CD4-positive, CD25-positive, alpha-beta regulatory T cell (primary cell): ENCODE data around the gene CAPN5. TPM values are rescaled to one million over a fixed set of nuclear protein-coding genes. Genes with fewer than 3 reads are reported as not detected.

Experiments used
- ATAC-seq, 2 donors: fragments of 150-1000 bp; cut with Tn5 transposase; one replicate each; pipeline ENCODE4 v1.10.0; 2021; ENCODE audit warnings: low read depth in 2 of 2, moderate number of reproducible peaks in 2 of 2, moderate library complexity in 1 of 2
- DNase-seq, 3 donors: peaks; one replicate each; pipeline versions ENCODE4 v3.0.0 to v3.0.0-alpha.2; 2012 to 2022; ENCODE audit warnings: mixed read lengths in 1 of 3
- H3K27ac ChIP-seq: one replicate; pipeline ENCODE4 v1.7.0; 2013; ENCODE audit warnings: mild to moderate bottlenecking, low read length; ENCODE audit not compliant: insufficient read depth, poor library complexity, severe bottlenecking
- H3K27me3 ChIP-seq: one replicate; pipeline ENCODE4 v1.7.0; 2013; ENCODE audit warnings: low read length; ENCODE audit not compliant: control insufficient read depth, insufficient read depth
- H3K36me3 ChIP-seq: one replicate; pipeline ENCODE4 v1.7.0; 2013; ENCODE audit warnings: mild to moderate bottlenecking, low read length, moderate library complexity; ENCODE audit not compliant: control insufficient read depth, insufficient read depth
- H3K4me1 ChIP-seq: 2 replicates; pipeline ENCODE4 v1.7.0; 2013; ENCODE audit warnings: mild to moderate bottlenecking, low read length; ENCODE audit not compliant: insufficient read depth, control insufficient read depth, poor library complexity, severe bottlenecking
- H3K4me3 ChIP-seq: one replicate; pipeline ENCODE4 v1.7.0; 2013; ENCODE audit warnings: low read depth, mild to moderate bottlenecking, low read length, moderate library complexity
- H3K9me3 ChIP-seq, 2 experiments: 1 replicate in 1 of 2; 2 replicates in 1 of 2; pipeline ENCODE4 v1.7.0; 2013; ENCODE audit warnings: low read length in 2 of 2, mild to moderate bottlenecking in 1 of 2, moderate library complexity in 1 of 2; ENCODE audit not compliant: control insufficient read depth in 2 of 2
- H3K27ac Mint-ChIP-seq, 3 donors: one replicate each; pipeline ENCODE4 v1.8.0; 2020 to 2022; ENCODE audit warnings: mild to moderate bottlenecking in 3 of 3, mixed read lengths in 3 of 3, moderate library complexity in 2 of 3
- H3K27me3 Mint-ChIP-seq: one replicate; pipeline ENCODE4 v1.8.0; 2022; ENCODE audit warnings: mild to moderate bottlenecking, mixed read lengths
- H3K36me3 Mint-ChIP-seq: one replicate; pipeline ENCODE4 v1.8.0; 2020; ENCODE audit warnings: mixed read lengths
- H3K4me1 Mint-ChIP-seq, 4 donors: one replicate each; pipeline ENCODE4 v1.8.0; 2020 to 2022; ENCODE audit warnings: mixed read lengths in 4 of 4, mild to moderate bottlenecking in 1 of 4
- H3K4me3 Mint-ChIP-seq, 4 donors: one replicate each; pipeline ENCODE4 v1.8.0; 2020 to 2022; ENCODE audit warnings: mild to moderate bottlenecking in 4 of 4, mixed read lengths in 4 of 4, moderate library complexity in 3 of 4
- H3K9me3 Mint-ChIP-seq, 7 donors: one replicate each; pipeline ENCODE4 v1.8.0; 2020 to 2022; ENCODE audit warnings: mixed read lengths in 7 of 7, mild to moderate bottlenecking in 3 of 7, moderate library complexity in 2 of 7
- polyA plus RNA-seq, 4 donors: library from polyadenylated mRNA; unstranded; fragments of 300-500 nt; fragmentation: Illumina TruSeq; gene quantifications; one replicate each; pipeline ENCODE4 v1.2.3, GENCODE V29; 2021
- total RNA-seq: library from RNA; stranded (reverse); gene quantifications from one replicate; pipeline ENCODE4 v1.2.3, GENCODE V29; 2022

Gene CAPN5
- total and polyA plus RNA-seq, 5 donors from 2014 or later = 0.74 to 2.8 (median 1.2) TPM

- DNase-seq = no peak
- Histone ChIP-seq H3K36me3 (no peaks in the 10 kb centered on the region), H3K4me3 (no peak overlapping the region), H3K9me3 (no peaks in the 10 kb centered on the region), H3K4me1 (peaks cover 4% of the 10 kb centered on the region), H3K27me3 (peaks cover 8% of the 10 kb centered on the region), H3K27ac (no peak overlapping the region)
- Mint-ChIP-seq H3K27ac (no peak overlapping the region), H3K9me3 (no peaks in the 10 kb centered on the region), H3K36me3 (no peaks in the 10 kb centered on the region), H3K27me3 (peaks cover 12% of the 10 kb centered on the region), H3K4me3 (no peak overlapping the region), H3K4me1 (peaks cover 0 to 6% (median 3%) of the 10 kb centered on the region in 4 donors)
- ATAC-seq = no peak
Observed at GRCh38 chr11:77038029-77038824, 28.5 kb upstream of the CAPN5 start.

- Mint-ChIP-seq H3K4me3 (peak overlapping the region in 2 of 4 donors; percentile 51 to 65), H3K9me3 (no peaks in the 10 kb centered on the region), H3K36me3 (no peaks in the 10 kb centered on the region), H3K4me1 (peaks cover 0 to 6% (median 3%) of the 10 kb centered on the region in 4 donors), H3K27me3 (peaks cover 15% of the 10 kb centered on the region), H3K27ac (no peak overlapping the region)
- peaks cover 8% of the 10 kb centered on the region for H3K27me3 ChIP-seq
- H3K4me3 ChIP-seq = no peak overlapping the region
- ATAC-seq (no peak), DNase-seq (no peak)
- no peaks in the 10 kb centered on the region for H3K9me3 ChIP-seq
- H3K36me3 ChIP-seq = no peaks in the 10 kb centered on the region
- no peak overlapping the region for H3K27ac ChIP-seq
- H3K4me1 ChIP-seq = peaks cover 4% of the 10 kb centered on the region
Observed at GRCh38 chr11:77038825-77039326, 27.9 kb upstream of the CAPN5 start.

- DNase-seq (peak in 1 of 3 donors; percentile 44), ATAC-seq (peak in 1 of 2 donors; percentile 10)
- H3K4me1 Mint-ChIP-seq = peaks cover 0 to 6% (median 3%) of the 10 kb centered on the region in 4 donors
- Histone ChIP-seq H3K9me3 (no peaks in the 10 kb centered on the region), H3K27ac (no peak overlapping the region), H3K36me3 (no peaks in the 10 kb centered on the region), H3K27me3 (peaks cover 8% of the 10 kb centered on the region), H3K4me1 (peaks cover 4% of the 10 kb centered on the region), H3K4me3 (no peak overlapping the region)
- H3K4me3 Mint-ChIP-seq = peak overlapping the region in 1 of 4 donors; percentile 51
- no peaks in the 10 kb centered on the region for H3K9me3 Mint-ChIP-seq
- no peak overlapping the region for H3K27ac Mint-ChIP-seq
- H3K36me3 Mint-ChIP-seq = no peaks in the 10 kb centered on the region
- H3K27me3 Mint-ChIP-seq = peaks cover 20% of the 10 kb centered on the region
Observed at GRCh38 chr11:77039491-77040400, 27.0 kb upstream of the CAPN5 start.

GRCh38 chr11:77040401-77040777 lies 26.4 kb upstream of the CAPN5 start:
- Histone ChIP-seq H3K4me3 (no peak overlapping the region), H3K27me3 (peaks cover 8% of the 10 kb centered on the region), H3K27ac (no peak overlapping the region), H3K9me3 (no peaks in the 10 kb centered on the region), H3K4me1 (peaks cover 4% of the 10 kb centered on the region), H3K36me3 (no peaks in the 10 kb centered on the region)
- Mint-ChIP-seq H3K9me3 (no peaks in the 10 kb centered on the region), H3K27me3 (peaks cover 27% of the 10 kb centered on the region), H3K4me3 (no peak overlapping the region), H3K36me3 (no peaks in the 10 kb centered on the region), H3K27ac (peak overlapping the region in 1 of 3 donors; percentile 38), H3K4me1 (peaks cover 0 to 6% (median 3%) of the 10 kb centered on the region in 4 donors)
- DNase-seq (no peak), ATAC-seq (no peak)

- H3K36me3 Mint-ChIP-seq = no peaks in the 10 kb centered on the region
- Histone ChIP-seq H3K27me3 (peaks cover 10% of the 10 kb centered on the region), H3K4me3 (no peak overlapping the region), H3K36me3 (no peaks in the 10 kb centered on the region), H3K27ac (no peak overlapping the region), H3K9me3 (no peaks in the 10 kb centered on the region), H3K4me1 (peaks cover 8% of the 10 kb centered on the region)
- H3K4me3 Mint-ChIP-seq = peak overlapping the region in 1 of 4 donors; percentile 52
- peaks cover 28% of the 10 kb centered on the region for H3K27me3 Mint-ChIP-seq
- H3K4me1 Mint-ChIP-seq = peaks cover 0 to 8% (median 3%) of the 10 kb centered on the region in 4 donors
- no peak for ATAC-seq
- H3K27ac Mint-ChIP-seq = peak overlapping the region in 1 of 3 donors; percentile 14
- no peak for DNase-seq
- H3K9me3 Mint-ChIP-seq = no peaks in the 10 kb centered on the region
Observed at GRCh38 chr11:77040889-77041288, 25.9 kb upstream of the CAPN5 start.

GRCh38 chr11:77042111-77042726 lies 24.6 kb upstream of the CAPN5 start:
- Mint-ChIP-seq H3K36me3 (no peaks in the 10 kb centered on the region), H3K27me3 (peaks cover 32% of the 10 kb centered on the region), H3K9me3 (no peaks in the 10 kb centered on the region), H3K4me1 (peaks cover 0 to 16% (median 11%) of the 10 kb centered on the region in 4 donors), H3K4me3 (peak overlapping the region in 1 of 4 donors; percentile 30), H3K27ac (no peak overlapping the region)
- Histone ChIP-seq H3K36me3 (no peaks in the 10 kb centered on the region), H3K9me3 (no peaks in the 10 kb centered on the region), H3K27ac (no peak overlapping the region), H3K4me1 (peaks cover 16% of the 10 kb centered on the region), H3K27me3 (peaks cover 10% of the 10 kb centered on the region), H3K4me3 (no peak overlapping the region)
- ATAC-seq = no peak
- no peak for DNase-seq

- ATAC-seq (no peak), DNase-seq (no peak)
- Histone ChIP-seq H3K27ac (no peak overlapping the region), H3K27me3 (peaks cover 7% of the 10 kb centered on the region), H3K4me3 (no peak overlapping the region), H3K36me3 (no peaks in the 10 kb centered on the region), H3K4me1 (peaks cover 18% of the 10 kb centered on the region), H3K9me3 (no peaks in the 10 kb centered on the region)
- H3K27ac Mint-ChIP-seq = no peak overlapping the region
- H3K27me3 Mint-ChIP-seq = peaks cover 26% of the 10 kb centered on the region
- peaks cover 0 to 15% (median 9%) of the 10 kb centered on the region in 4 donors for H3K4me1 Mint-ChIP-seq
- H3K9me3 Mint-ChIP-seq = no peaks in the 10 kb centered on the region
- no peak overlapping the region for H3K4me3 Mint-ChIP-seq
- no peaks in the 10 kb centered on the region for H3K36me3 Mint-ChIP-seq
Observed at GRCh38 chr11:77044356-77044755, 22.4 kb upstream of the CAPN5 start.
